GM08714 (cell line): Measurements from ENCODE around the gene COL25A1.
"Not testable (repeated sequence)": the region's sequence is repeated elsewhere in the genome, so short reads cannot be mapped to it uniquely, and the experiment has no call there.

Experiments used
- H3K4me3 ChIP-seq: fragments of 200-500 bp; sonication (Bioruptor generic); 2 replicates; pipeline ENCODE4 v1.5.1; 2014; ENCODE audit warnings: mild to moderate bottlenecking, low read length, inconsistent platforms
- ZNF274 ChIP-seq: IDR thresholded peaks from 2 replicates; pipeline ENCODE4 v1.6.1; 2012; ENCODE audit warnings: mild to moderate bottlenecking, low read depth, low read length

COL25A1 gene

DNA sequence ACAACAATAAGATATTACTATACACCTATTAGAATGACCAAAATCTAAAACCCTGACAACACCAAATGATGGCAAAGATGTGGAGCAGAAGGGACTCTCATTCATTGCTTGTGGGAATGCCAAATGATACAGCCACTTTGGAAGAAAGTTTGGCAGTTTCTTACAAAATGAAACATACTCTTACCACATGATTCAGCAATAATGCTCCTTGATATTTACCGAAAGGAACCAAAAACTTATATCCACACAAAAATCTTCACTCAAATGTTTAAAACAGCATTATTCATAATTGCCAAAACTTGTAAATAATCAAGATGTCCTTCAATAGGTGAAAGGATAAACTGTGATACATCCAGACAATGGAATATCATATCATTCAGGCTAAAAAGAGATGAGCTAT, 180.9 kb downstream of the COL25A1 start:
- no peak for TF ChIP-seq ZNF274
- no peak overlapping the region for H3K4me3 ChIP-seq

DNA sequence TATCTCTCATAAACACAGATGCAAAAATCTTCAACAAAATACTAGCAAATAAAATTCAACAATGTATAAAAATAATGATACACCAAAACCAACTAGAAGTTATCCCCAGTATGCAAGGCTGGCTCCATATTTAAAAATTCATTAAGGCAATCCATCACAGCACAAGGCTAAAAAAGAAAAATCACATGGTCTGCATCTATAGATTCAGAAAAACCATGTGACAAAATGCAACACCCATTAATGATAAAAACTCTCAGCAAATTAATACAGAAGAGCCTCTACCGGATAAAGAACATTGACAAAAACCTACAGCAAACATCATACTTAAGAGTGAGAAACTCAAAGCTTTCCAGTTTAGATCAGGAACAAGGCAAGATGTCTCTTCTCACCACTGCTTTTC, 182.6 kb downstream of the COL25A1 start:
- no peak overlapping the region for H3K4me3 ChIP-seq
- no peak for TF ChIP-seq ZNF274

DNA sequence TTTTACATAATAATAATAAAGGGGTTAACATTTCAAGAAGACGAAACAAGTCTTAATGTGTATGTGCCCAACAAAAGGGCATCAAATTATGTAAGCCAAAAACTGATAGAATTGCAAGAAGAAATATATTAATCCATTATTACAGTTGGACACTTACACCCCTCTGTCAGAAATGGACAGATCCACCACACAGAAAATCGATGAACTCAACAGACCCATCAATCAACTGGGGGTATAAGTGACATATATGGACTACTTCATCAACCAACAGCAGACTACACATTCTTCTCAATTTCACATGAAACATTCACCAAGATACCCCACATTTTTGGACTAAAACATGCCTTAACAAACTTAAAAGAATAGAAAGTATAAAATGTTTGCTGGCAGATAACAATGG, 183.8 kb downstream of the COL25A1 start:
- H3K4me3 ChIP-seq = no peak overlapping the region
- no peak for TF ChIP-seq ZNF274

- TF ChIP-seq ZNF274 = no peak
- H3K4me3 ChIP-seq = no peak overlapping the region
These were observed 188.0 kb downstream of the COL25A1 start for GRCh38 chr4:109114501-109114900.

DNA sequence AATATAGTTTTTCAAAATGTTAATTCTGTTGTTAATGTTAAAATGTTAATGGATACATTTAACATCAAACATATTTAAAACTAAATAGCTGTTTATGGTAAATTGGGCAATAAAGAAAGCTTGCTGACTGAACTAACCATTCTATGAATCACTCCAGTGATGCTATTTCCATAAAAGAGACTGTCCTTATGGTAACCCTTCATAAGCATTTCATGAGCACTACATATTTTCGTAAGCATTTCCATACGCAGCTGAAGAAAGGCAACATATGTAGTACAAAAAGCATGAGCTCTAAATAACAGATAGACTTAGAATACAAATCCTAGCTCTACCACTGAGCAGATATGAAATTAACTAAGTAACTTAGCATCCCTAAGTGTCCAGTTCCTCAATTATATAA, 188.9 kb downstream of the COL25A1 start:
- TF ChIP-seq ZNF274 = no peak
- H3K4me3 ChIP-seq = no peak overlapping the region

DNA sequence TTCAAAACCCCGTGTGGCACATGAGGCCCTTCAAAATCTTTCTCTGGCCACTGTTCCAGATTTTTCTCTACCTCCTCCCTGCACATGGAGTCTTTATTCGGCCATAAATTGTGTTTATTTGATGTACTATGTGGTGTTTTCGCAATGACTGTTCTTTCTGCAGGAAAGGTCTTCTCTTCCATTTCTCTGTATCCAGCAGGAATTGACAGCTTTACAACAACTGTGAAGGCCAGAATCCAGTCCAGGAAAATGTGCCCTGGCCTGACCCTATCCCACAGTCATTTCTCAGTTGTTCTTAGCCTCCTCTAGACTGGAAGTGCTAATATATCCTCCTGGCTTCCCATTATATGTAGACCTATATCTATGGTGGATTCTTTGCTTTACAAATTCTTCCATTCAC, 191.4 kb downstream of the COL25A1 start:
- TF ChIP-seq ZNF274 = no peak
- H3K4me3 ChIP-seq = no peak overlapping the region

DNA sequence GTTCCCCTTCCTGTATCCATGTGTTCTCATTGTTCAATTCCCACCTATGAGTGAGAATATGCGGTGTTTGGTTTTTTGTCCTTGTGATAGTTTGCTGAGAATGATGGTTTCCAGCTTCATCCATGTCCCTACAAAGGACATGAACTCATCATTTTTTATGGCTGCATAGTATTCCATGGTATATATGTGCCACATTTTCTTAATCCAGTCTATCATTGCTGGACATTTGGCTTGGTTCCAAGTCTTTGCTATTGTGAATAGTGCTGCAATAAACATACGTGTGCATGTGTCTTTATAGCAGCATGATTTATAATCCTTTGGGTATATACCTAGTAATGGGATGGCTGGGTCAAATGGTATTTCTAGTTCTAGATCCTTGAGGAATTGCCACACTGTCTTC, 194.2 kb downstream of the COL25A1 start:
- H3K4me3 ChIP-seq = not testable (repeated sequence)

- no peak overlapping the region for H3K4me3 ChIP-seq
- TF ChIP-seq ZNF274 = no peak
These were observed 208.4 kb downstream of the COL25A1 start for GRCh38 chr4:109094056-109094455.

GRCh38 chr4:109091727-109092409, 210.6 kb downstream of the COL25A1 start:
- H3K4me3 ChIP-seq = no peak overlapping the region
- TF ChIP-seq ZNF274 = no peak

DNA sequence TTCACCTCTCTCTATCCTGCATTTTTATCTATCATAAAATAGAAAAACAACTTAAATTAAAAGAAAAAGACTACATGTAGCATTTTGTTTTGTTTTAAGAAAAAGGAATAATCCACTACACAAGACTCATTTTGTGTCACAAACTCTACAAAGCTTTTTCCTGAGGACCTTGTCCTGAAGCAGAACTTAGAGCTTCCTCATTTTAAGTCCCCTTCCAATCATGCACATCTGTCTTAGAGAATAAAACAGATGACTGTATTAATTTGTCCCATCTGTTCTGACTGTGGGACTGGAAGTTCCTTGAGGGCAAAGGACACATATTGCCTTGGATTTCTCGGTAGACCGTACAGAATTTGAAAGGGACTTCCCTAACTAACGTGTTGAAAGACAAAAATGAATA, 218.5 kb downstream of the COL25A1 start:
- TF ChIP-seq ZNF274 = no peak
- H3K4me3 ChIP-seq = no peak overlapping the region

DNA sequence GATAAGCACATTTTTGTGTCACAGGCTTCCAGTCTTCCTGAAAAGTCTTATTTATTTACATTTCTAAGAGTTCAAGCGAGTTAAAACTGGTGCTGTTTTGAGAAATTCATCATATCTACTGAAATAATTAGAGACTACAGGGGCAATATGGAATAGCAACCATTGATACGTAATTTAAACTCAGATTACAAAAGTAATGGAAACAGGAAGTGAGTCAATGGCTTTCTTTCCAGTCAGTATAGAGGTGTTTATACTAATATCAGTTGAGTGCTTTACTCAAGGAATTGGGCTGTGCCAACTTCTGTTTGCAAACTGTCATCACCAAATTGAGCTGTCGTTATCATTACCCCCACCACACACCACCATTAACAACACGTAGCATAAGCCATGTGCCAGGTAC, 222.7 kb downstream of the COL25A1 start:
- H3K4me3 ChIP-seq = no peak overlapping the region
- no peak for TF ChIP-seq ZNF274

GRCh38 chr4:109079201-109079600, 223.3 kb downstream of the COL25A1 start:
- H3K4me3 ChIP-seq = no peak overlapping the region
- TF ChIP-seq ZNF274 = no peak

- H3K4me3 ChIP-seq = no peak overlapping the region
- no peak for TF ChIP-seq ZNF274
These were observed 223.7 kb downstream of the COL25A1 start for GRCh38 chr4:109078724-109079123.

DNA sequence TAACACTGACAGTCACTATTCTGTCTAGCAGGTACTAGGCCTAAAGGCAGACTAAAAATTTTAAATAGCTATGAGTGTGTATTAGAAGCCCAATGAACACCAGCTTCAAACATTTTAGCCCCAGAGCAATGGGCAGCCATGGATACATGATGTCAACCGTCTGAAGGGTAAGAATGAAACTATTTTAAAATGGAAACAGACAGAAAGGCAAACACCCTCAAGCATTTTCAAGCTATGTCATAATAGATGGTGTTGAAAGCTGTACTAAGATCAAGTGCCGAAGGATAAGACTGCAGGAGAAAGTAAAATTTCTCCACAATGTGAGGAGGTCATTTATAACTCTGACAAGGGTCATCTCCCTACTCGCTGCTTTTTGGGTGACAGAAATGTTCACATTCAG, 225.0 kb downstream of the COL25A1 start:
- H3K4me3 ChIP-seq = no peak overlapping the region
- no peak for TF ChIP-seq ZNF274

GRCh38 chr4:109076709-109077108, 225.7 kb downstream of the COL25A1 start:
- not testable (repeated sequence) for H3K4me3 ChIP-seq

- TF ChIP-seq ZNF274 = no peak
- no peak overlapping the region for H3K4me3 ChIP-seq
These were observed 226.8 kb downstream of the COL25A1 start for GRCh38 chr4:109075621-109076020.
